ENCODE data around the gene TMEM178A. TPM values are rescaled to one million over a fixed set of nuclear protein-coding genes. Genes with fewer than 3 reads are reported as not detected.

The TMEM178A gene
- 0.99 and 1.3 TPM in 2 replicates for total RNA-seq
- total RNA-seq (2013), result 0.35 TPM
- polyA plus RNA-seq, result 0.69 and 1.4 TPM in 2 replicates
- 0.50 TPM in 1 of 2 replicates, not detected in the other for polyA minus RNA-seq

GRCh38 chr2:39665811-39666490 lies at the start of gene TMEM178A:
Gene TMEM178A, plus strand, starts transcription at chr2:39665917. Its CDS starts 58 bp downstream, at chr2:39665975.
- no peaks in the 10 kb centered on the region for H3K79me2 ChIP-seq (ENCODE audit: control insufficient read depth, insufficient read depth, low read length)
- peak within 1 kb of the TSS; percentile 74 for H3K4me2 ChIP-seq (replicated peaks; ENCODE audit: low read depth, low read length, poor library complexity, severe bottlenecking)
- TF ChIP-seq, protein P1, sequence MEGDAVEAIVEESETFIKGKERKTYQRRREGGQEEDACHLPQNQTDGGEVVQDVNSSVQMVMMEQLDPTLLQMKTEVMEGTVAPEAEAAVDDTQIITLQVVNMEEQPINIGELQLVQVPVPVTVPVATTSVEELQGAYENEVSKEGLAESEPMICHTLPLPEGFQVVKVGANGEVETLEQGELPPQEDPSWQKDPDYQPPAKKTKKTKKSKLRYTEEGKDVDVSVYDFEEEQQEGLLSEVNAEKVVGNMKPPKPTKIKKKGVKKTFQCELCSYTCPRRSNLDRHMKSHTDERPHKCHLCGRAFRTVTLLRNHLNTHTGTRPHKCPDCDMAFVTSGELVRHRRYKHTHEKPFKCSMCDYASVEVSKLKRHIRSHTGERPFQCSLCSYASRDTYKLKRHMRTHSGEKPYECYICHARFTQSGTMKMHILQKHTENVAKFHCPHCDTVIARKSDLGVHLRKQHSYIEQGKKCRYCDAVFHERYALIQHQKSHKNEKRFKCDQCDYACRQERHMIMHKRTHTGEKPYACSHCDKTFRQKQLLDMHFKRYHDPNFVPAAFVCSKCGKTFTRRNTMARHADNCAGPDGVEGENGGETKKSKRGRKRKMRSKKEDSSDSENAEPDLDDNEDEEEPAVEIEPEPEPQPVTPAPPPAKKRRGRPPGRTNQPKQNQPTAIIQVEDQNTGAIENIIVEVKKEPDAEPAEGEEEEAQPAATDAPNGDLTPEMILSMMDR (IDR thresholded peaks at IDR 0.05), result no peak
- no peak for TF ChIP-seq EZH2 (IDR thresholded peaks at IDR 0.05; ENCODE audit: borderline replicate concordance, insufficient read depth, low read depth, low read length, poor library complexity, severe bottlenecking)
- ChIA-PET CTCF (no interaction called here), POLR2A (no interaction called here)
- H3K27me3 ChIP-seq (replicated peaks in 1 of 4; ENCODE audit: control extremely low read depth in 1 of 4, control insufficient read depth in 3 of 4, insufficient read depth in 4 of 4, low read length in 3 of 4), result peaks cover 0 to 28% (median 23%) of the 10 kb centered on the region in 4 experiments
- H3K36me3 ChIP-seq (replicated peaks in 1 of 2; ENCODE audit: control extremely low read depth in 1 of 2, control insufficient read depth in 1 of 2, extremely low read depth in 1 of 2, insufficient read depth in 2 of 2, low read length in 1 of 2), result no peaks in the 10 kb centered on the region
- peak; percentile 17 for ATAC-seq (ENCODE audit: low read depth)
- H2AFZ ChIP-seq (ENCODE audit: insufficient read depth, low read depth, low read length, poor library complexity, severe bottlenecking), result peak within 1 kb of the TSS; percentile 41
- H3K4me1 ChIP-seq (ENCODE audit: control insufficient read depth in 2 of 2, insufficient read depth in 2 of 2, low read length in 2 of 2), result peaks cover 7 to 9% of the 10 kb centered on the region in 2 donors
- Mint-ChIP-seq H3K27ac (no peak within 1 kb of the TSS), H3K27me3 (peaks cover 43% of the 10 kb centered on the region), H3K9me3 (ENCODE audit: insufficient read depth) (no peaks in the 10 kb centered on the region), H3K4me3 (peak within 1 kb of the TSS; percentile 76), H3K4me1 (peaks cover 20% of the 10 kb centered on the region)
- peak within 1 kb of the TSS in 3 of 5 experiments; percentile 6 to 41 (median 19) for H3K4me3 ChIP-seq (ENCODE audit: control extremely low read depth in 1 of 5, extremely low read depth in 1 of 5, insufficient read depth in 1 of 5, low read depth in 2 of 5, low read length in 4 of 5)
- DNase-seq, result peak; percentile 26
- H3K27ac ChIP-seq (ENCODE audit: low read length in 2 of 2), result no peak within 1 kb of the TSS
- H4K20me1 ChIP-seq (ENCODE audit: control insufficient read depth, insufficient read depth, low read length, poor library complexity, severe bottlenecking), result no peaks in the 10 kb centered on the region
- peak within 1 kb of the TSS; percentile 33 for H3K9ac ChIP-seq (ENCODE audit: low read length)
- WGBS (ENCODE audit: insufficient coverage), result 1% methylated on average over 89 of the region's 90 CpGs
- intact Hi-C loops (cut with micrococcal nuclease), result no loop called here
- peaks cover 0 to 2% (median 0%) of the 10 kb centered on the region in 3 donors for H3K9me3 ChIP-seq (ENCODE audit: control extremely low read depth in 1 of 3, control insufficient read depth in 2 of 3, insufficient read depth in 1 of 3, low read length in 2 of 3)

DNA sequence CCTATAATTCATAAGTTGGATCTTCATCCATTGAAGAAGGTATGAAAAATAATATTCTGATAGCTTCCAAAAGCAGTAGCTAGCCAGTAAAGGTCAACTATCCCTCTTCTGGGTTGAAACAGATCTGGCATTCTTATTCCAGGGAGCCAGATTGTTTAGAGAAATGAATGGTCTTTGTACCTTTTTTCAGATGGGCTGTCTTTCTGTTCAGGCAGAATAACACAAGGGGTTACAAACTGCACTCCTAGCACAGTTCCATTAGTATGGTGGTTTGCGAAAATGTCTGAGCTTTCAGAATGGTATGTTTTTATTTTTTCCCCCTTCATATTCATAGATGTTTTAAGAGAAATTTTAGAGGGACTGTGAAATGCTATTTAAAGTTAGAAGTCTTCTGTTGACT lies 47.5 kb upstream of the TMEM178A start:
- Histone ChIP-seq H3K4me3 (ENCODE audit: control extremely low read depth in 1 of 5, extremely low read depth in 1 of 5, insufficient read depth in 1 of 5, low read depth in 2 of 5, low read length in 4 of 5) (no peak overlapping the region), H3K79me2 (ENCODE audit: control insufficient read depth, insufficient read depth, low read length) (no peaks in the 10 kb centered on the region), H3K9me3 (ENCODE audit: control extremely low read depth in 1 of 3, control insufficient read depth in 2 of 3, insufficient read depth in 1 of 3, low read length in 2 of 3) (no peaks in the 10 kb centered on the region), H4K20me1 (ENCODE audit: control insufficient read depth, insufficient read depth, low read length, poor library complexity, severe bottlenecking) (no peaks in the 10 kb centered on the region), H3K36me3 (replicated peaks in 1 of 2; ENCODE audit: control extremely low read depth in 1 of 2, control insufficient read depth in 1 of 2, extremely low read depth in 1 of 2, insufficient read depth in 2 of 2, low read length in 1 of 2) (no peaks in the 10 kb centered on the region), H3K4me2 (replicated peaks; ENCODE audit: low read depth, low read length, poor library complexity, severe bottlenecking) (no peak overlapping the region), H3K4me1 (ENCODE audit: control insufficient read depth in 2 of 2, insufficient read depth in 2 of 2, low read length in 2 of 2) (no peaks in the 10 kb centered on the region), H3K27me3 (replicated peaks in 1 of 4; ENCODE audit: control extremely low read depth in 1 of 4, control insufficient read depth in 3 of 4, insufficient read depth in 4 of 4, low read length in 3 of 4) (no peaks in the 10 kb centered on the region), H3K27ac (ENCODE audit: low read length in 2 of 2) (no peak overlapping the region), H3K9ac (ENCODE audit: low read length) (no peak overlapping the region), H2AFZ (ENCODE audit: insufficient read depth, low read depth, low read length, poor library complexity, severe bottlenecking) (no peak overlapping the region)
- ATAC-seq (ENCODE audit: low read depth) (no peak), DNase-seq (no peak)
- no peak overlapping the region for H3K27ac Mint-ChIP-seq
- ChIA-PET CTCF (no interaction called here), POLR2A (no interaction called here)
- peaks cover 25% of the 10 kb centered on the region for H3K27me3 Mint-ChIP-seq
- H3K4me1 Mint-ChIP-seq, result peaks cover 4% of the 10 kb centered on the region
- WGBS (ENCODE audit: insufficient coverage), result no CpG with 5 or more reads among the region's 1 CpG
- intact Hi-C loops (cut with micrococcal nuclease), result no loop called here
- no peak for TF ChIP-seq EZH2 (IDR thresholded peaks at IDR 0.05; ENCODE audit: borderline replicate concordance, insufficient read depth, low read depth, low read length, poor library complexity, severe bottlenecking)
- TF ChIP-seq, protein P1 (IDR thresholded peaks at IDR 0.05), result no peak
- no peak overlapping the region for H3K4me3 Mint-ChIP-seq
- H3K9me3 Mint-ChIP-seq (ENCODE audit: insufficient read depth), result no peaks in the 10 kb centered on the region

All from B cell (primary cell).